CD14-positive monocyte (primary cell): Measurements from ENCODE around the gene RAI14. TPM values are rescaled to one million over a fixed set of nuclear protein-coding genes. Genes with fewer than 3 reads are reported as not detected.

Experiments
- DNase-seq, 3 donors: peaks; one replicate each; pipeline ENCODE4 v3.0.0-alpha.2; 2011 to 2022
- H2AFZ ChIP-seq: 2 replicates; pipeline ENCODE4 v1.6.0; 2012; ENCODE audit warnings: mild to moderate bottlenecking, low read depth, low read length, inconsistent platforms; ENCODE audit not compliant: insufficient read depth, poor library complexity, severe bottlenecking
- H3K27ac ChIP-seq, 2 donors: 1 replicate in 1 of 2; 2 replicates in 1 of 2; pipeline ENCODE4 v1.5.1; 2012 to 2013; ENCODE audit warnings: low read length in 2 of 2, control low read depth in 1 of 2, inconsistent platforms in 1 of 2, low read depth in 1 of 2, mild to moderate bottlenecking in 1 of 2
- H3K27me3 ChIP-seq, 2 donors: one replicate each; pipeline versions ENCODE4 v1.6.0 to v1.6.1; 2011 to 2013; ENCODE audit warnings: low read length in 2 of 2; ENCODE audit not compliant: control insufficient read depth in 2 of 2, insufficient read depth in 2 of 2
- H3K36me3 ChIP-seq, 2 donors: replicated peaks in 1 of 2; 1 replicate in 1 of 2; 2 replicates in 1 of 2; pipeline versions ENCODE4 v1.5.1 to v1.6.1; 2012 to 2013; ENCODE audit warnings: low read length in 2 of 2, control low read depth in 1 of 2, inconsistent platforms in 1 of 2, mild to moderate bottlenecking in 1 of 2; ENCODE audit not compliant: insufficient read depth in 2 of 2, control insufficient read depth in 1 of 2
- H3K4me1 ChIP-seq, 2 donors: 1 replicate in 1 of 2; 2 replicates in 1 of 2; pipeline versions ENCODE4 v1.5.1 to v1.6.1; 2012 to 2013; ENCODE audit warnings: low read length in 2 of 2, control low read depth in 1 of 2, inconsistent platforms in 1 of 2, mild to moderate bottlenecking in 1 of 2, moderate library complexity in 1 of 2; ENCODE audit not compliant: insufficient read depth in 2 of 2, control insufficient read depth in 1 of 2
- H3K4me2 ChIP-seq: replicated peaks from 2 replicates; pipeline ENCODE3; 2012; ENCODE audit warnings: low read length, moderate library complexity, mild to moderate bottlenecking; ENCODE audit not compliant: poor library complexity, severe bottlenecking; ENCODE audit errors: extremely low read depth
- H3K4me3 ChIP-seq, 3 experiments: fragments of 200-600 bp in 1 of 3; sonication (generic) in 1 of 3; replicated peaks in 1 of 3; 1 replicate in 2 of 3; 2 replicates in 1 of 3; pipeline ENCODE4 v1.5.1; 2011 to 2013; ENCODE audit warnings: low read length in 3 of 3, mild to moderate bottlenecking in 3 of 3, control low read depth in 2 of 3, low read depth in 2 of 3, inconsistent platforms in 1 of 3, moderate library complexity in 1 of 3
- H3K79me2 ChIP-seq: 2 replicates; pipeline ENCODE4 v1.6.0; 2012; ENCODE audit warnings: mild to moderate bottlenecking, control low read depth, inconsistent platforms, low read length, moderate library complexity; ENCODE audit not compliant: insufficient read depth
- H3K9ac ChIP-seq: 2 replicates; pipeline ENCODE4 v1.6.0; 2017; ENCODE audit warnings: low read length, mild to moderate bottlenecking; ENCODE audit not compliant: insufficient read depth, poor library complexity, severe bottlenecking
- H3K9me3 ChIP-seq, 2 donors: replicated peaks in 1 of 2; 1 replicate in 1 of 2; 2 replicates in 1 of 2; pipeline versions ENCODE4 v1.5.1 to v1.6.1; 2012 to 2013; ENCODE audit warnings: low read length in 2 of 2, control low read depth in 1 of 2; ENCODE audit not compliant: control insufficient read depth in 1 of 2, insufficient read depth in 1 of 2
- H4K20me1 ChIP-seq: 2 replicates; pipeline ENCODE4 v1.6.0; 2012; ENCODE audit warnings: mild to moderate bottlenecking, low read length, control low read depth, moderate library complexity; ENCODE audit not compliant: insufficient read depth
- H3K27ac Mint-ChIP-seq, 7 donors: one replicate each; pipeline ENCODE4 v1.8.0; 2020; ENCODE audit warnings: mild to moderate bottlenecking in 7 of 7, mixed read lengths in 7 of 7, moderate library complexity in 6 of 7, inconsistent platforms in 2 of 7
- H3K27me3 Mint-ChIP-seq, 3 donors: one replicate each; pipeline ENCODE4 v1.8.0; 2021 to 2022; ENCODE audit warnings: low read depth in 3 of 3, mild to moderate bottlenecking in 3 of 3, mixed read lengths in 3 of 3, moderate library complexity in 3 of 3, inconsistent platforms in 1 of 3
- H3K36me3 Mint-ChIP-seq, 2 donors: one replicate each; pipeline ENCODE4 v1.8.0; 2020; ENCODE audit warnings: mixed read lengths in 2 of 2, inconsistent platforms in 1 of 2, mild to moderate bottlenecking in 1 of 2
- H3K4me1 Mint-ChIP-seq: one replicate; pipeline ENCODE4 v1.8.0; 2020; ENCODE audit warnings: mild to moderate bottlenecking, mixed read lengths
- H3K4me3 Mint-ChIP-seq, 2 donors: one replicate each; pipeline ENCODE4 v1.8.0; 2020; ENCODE audit warnings: mild to moderate bottlenecking in 2 of 2, mixed read lengths in 2 of 2, moderate library complexity in 1 of 2
- H3K9me3 Mint-ChIP-seq, 7 donors: one replicate each; pipeline ENCODE4 v1.8.0; 2020 to 2022; ENCODE audit warnings: mixed read lengths in 7 of 7, mild to moderate bottlenecking in 6 of 7, moderate library complexity in 6 of 7, inconsistent platforms in 2 of 7
- CTCF ChIP-seq: fragments of 200-600 bp; IDR thresholded peaks from one replicate; pipeline ENCODE4 v1.8.0; 2022; ENCODE audit warnings: antibody characterized with exemption, mild to moderate bottlenecking
- WGBS: methylation state at CpG from one replicate; pipeline ENCODE4 v1.1.5; 2013; ENCODE audit warnings: missing lambda C conversion rate; ENCODE audit not compliant: insufficient coverage; 5-methylcytosine and 5-hydroxymethylcytosine counted together
- intact Hi-C, 2 donors: fragments of 100-400 bp; cut with micrococcal nuclease; formaldehyde crosslinking; loops; one replicate each; pipeline versions ENCODE4 v1.15.0 to v1.15.1; 2023
- polyA plus RNA-seq, 3 donors: library from polyadenylated mRNA; depleted of rRNA in 1 of 3; unstranded in 2 of 3; stranded (reverse) in 1 of 3; fragments of 300-500 nt in 2 of 3; fragments of >200 nt in 1 of 3; fragmentation: Illumina TruSeq in 2 of 3; gene quantifications; 1 replicate in 2 of 3; 2 replicates in 1 of 3; pipeline ENCODE4 v1.2.3, GENCODE V29; 2012 to 2021

The RAI14 gene
- polyA plus RNA-seq, 3 donors: 0.08 TPM; not detected in 2

- Histone ChIP-seq H2AFZ (no peak overlapping the region), H3K4me3 (no peak overlapping the region), H4K20me1 (no peaks in the 10 kb centered on the region), H3K4me1 (no peaks in the 10 kb centered on the region), H3K4me2 (no peak overlapping the region), H3K27me3 (no peaks in the 10 kb centered on the region), H3K79me2 (no peaks in the 10 kb centered on the region), H3K9me3 (no peaks in the 10 kb centered on the region), H3K9ac (no peak overlapping the region), H3K36me3 (no peaks in the 10 kb centered on the region), H3K27ac (no peak overlapping the region)
- Mint-ChIP-seq H3K27ac (no peak overlapping the region), H3K4me1 (no peaks in the 10 kb centered on the region), H3K36me3 (no peaks in the 10 kb centered on the region), H3K9me3 (peaks cover 0 to under 1% (median 0%) of the 10 kb centered on the region in 7 donors), H3K27me3 (peaks cover 0 to 3% (median 0%) of the 10 kb centered on the region in 3 donors), H3K4me3 (no peak overlapping the region)
- intact Hi-C loops: no loop called here
- no CpG with 5 or more reads among the region's 1 CpG for WGBS
- no peak for DNase-seq
- no peak for TF ChIP-seq CTCF
These were observed 213.1 kb downstream of the RAI14 start for GRCh38 chr5:34869256-34869655.

GRCh38 chr5:34870382-34870781 is 214.3 kb downstream of the RAI14 start:
- no peak overlapping the region for H3K27ac Mint-ChIP-seq
- H3K27ac ChIP-seq: no peak overlapping the region
- no peaks in the 10 kb centered on the region for H3K79me2 ChIP-seq
- H3K9me3 ChIP-seq: no peaks in the 10 kb centered on the region
- no peaks in the 10 kb centered on the region for H4K20me1 ChIP-seq
- no peaks in the 10 kb centered on the region for H3K4me1 ChIP-seq
- intact Hi-C loops: no loop called here
- no peaks in the 10 kb centered on the region for H3K36me3 Mint-ChIP-seq
- peaks cover 0 to 3% (median 0%) of the 10 kb centered on the region in 3 donors for H3K27me3 Mint-ChIP-seq
- TF ChIP-seq CTCF: no peak
- H3K4me3 Mint-ChIP-seq: no peak overlapping the region
- peaks cover 0 to 2% (median 0%) of the 10 kb centered on the region in 7 donors for H3K9me3 Mint-ChIP-seq
- no CpG with 5 or more reads among the region's 2 CpGs for WGBS
- no peak overlapping the region for H3K9ac ChIP-seq
- no peak overlapping the region for H3K4me3 ChIP-seq
- H3K36me3 ChIP-seq: no peaks in the 10 kb centered on the region
- H3K27me3 ChIP-seq: no peaks in the 10 kb centered on the region
- H3K4me1 Mint-ChIP-seq: no peaks in the 10 kb centered on the region
- no peak overlapping the region for H2AFZ ChIP-seq
- DNase-seq: no peak
- no peak overlapping the region for H3K4me2 ChIP-seq
